ENCODE data around the gene NKPD1.

The NKPD1 gene

GRCh38 chr19:45179892-45180370, 19.1 kb upstream of the NKPD1 start:
- TF ChIP-seq GATA2 (IDR thresholded peaks at IDR 0.05; ENCODE audit: low read depth, low read length): no peak
- no peak for TF ChIP-seq GATA3 (IDR thresholded peaks at IDR 0.05; ENCODE audit: low read depth, low read length)

- TF ChIP-seq GATA2 (IDR thresholded peaks at IDR 0.05; ENCODE audit: low read depth, low read length) (no peak), GATA3 (IDR thresholded peaks at IDR 0.05; ENCODE audit: low read depth, low read length) (no peak)
Observed at GRCh38 chr19:45179072-45179891, 18.5 kb upstream of the NKPD1 start.

GRCh38 chr19:45178262-45179071, 17.7 kb upstream of the NKPD1 start, which contains the start of gene BLOC1S3:
Gene BLOC1S3, plus strand, starts transcription at chr19:45178784. Its CDS starts 513 bp downstream, at chr19:45179297.
- TF ChIP-seq GATA3 (IDR thresholded peaks at IDR 0.05; ENCODE audit: low read depth, low read length) (no peak), GATA2 (IDR thresholded peaks at IDR 0.05; ENCODE audit: low read depth, low read length) (no peak)

- TF ChIP-seq GATA3 (IDR thresholded peaks at IDR 0.05; ENCODE audit: low read depth, low read length) (no peak), GATA2 (IDR thresholded peaks at IDR 0.05; ENCODE audit: low read depth, low read length) (no peak)
Observed at GRCh38 chr19:45177817-45178261, 17.1 kb upstream of the NKPD1 start, which contains the start of gene TRAPPC6A. Gene TRAPPC6A, minus strand, starts transcription at chr19:45178237. Its CDS starts 19 bp downstream, at chr19:45178218.

- TF ChIP-seq GATA2 (IDR thresholded peaks at IDR 0.05; ENCODE audit: low read depth, low read length) (no peak), GATA3 (IDR thresholded peaks at IDR 0.05; ENCODE audit: low read depth, low read length) (no peak)
Observed at GRCh38 chr19:45175515-45176345, 14.9 kb upstream of the NKPD1 start.

GRCh38 chr19:45173816-45174215, 13.0 kb upstream of the NKPD1 start:
- TF ChIP-seq GATA3 (IDR thresholded peaks at IDR 0.05; ENCODE audit: low read depth, low read length) (no peak), GATA2 (IDR thresholded peaks at IDR 0.05; ENCODE audit: low read depth, low read length) (no peak)

GRCh38 chr19:45172611-45173208, 11.9 kb upstream of the NKPD1 start:
- TF ChIP-seq GATA2 (IDR thresholded peaks at IDR 0.05; ENCODE audit: low read depth, low read length) (no peak), GATA3 (IDR thresholded peaks at IDR 0.05; ENCODE audit: low read depth, low read length) (no peak)

- TF ChIP-seq GATA2 (IDR thresholded peaks at IDR 0.05; ENCODE audit: low read depth, low read length): no peak
Observed at GRCh38 chr19:45172173-45172572, 11.4 kb upstream of the NKPD1 start.

GRCh38 chr19:45171211-45171623, 10.4 kb upstream of the NKPD1 start:
- TF ChIP-seq GATA2 (IDR thresholded peaks at IDR 0.05; ENCODE audit: low read depth, low read length) (no peak), GATA3 (IDR thresholded peaks at IDR 0.05; ENCODE audit: low read depth, low read length) (no peak)

- TF ChIP-seq GATA2 (IDR thresholded peaks at IDR 0.05; ENCODE audit: low read depth, low read length): no peak
Observed at GRCh38 chr19:45170146-45171106, 9.6 kb upstream of the NKPD1 start.

- TF ChIP-seq GATA3 (IDR thresholded peaks at IDR 0.05; ENCODE audit: low read depth, low read length) (no peak), GATA2 (IDR thresholded peaks at IDR 0.05; ENCODE audit: low read depth, low read length) (no peak)
Observed at GRCh38 chr19:45169602-45170001, 8.8 kb upstream of the NKPD1 start.

- no peak for TF ChIP-seq GATA2 (IDR thresholded peaks at IDR 0.05; ENCODE audit: low read depth, low read length)
- no peak for TF ChIP-seq GATA3 (IDR thresholded peaks at IDR 0.05; ENCODE audit: low read depth, low read length)
Observed at GRCh38 chr19:45168767-45169351, 8.1 kb upstream of the NKPD1 start.
